Activated CD8-positive, alpha-beta memory T cell treated with anti-CD3 and anti-CD28 coated beads, Interleukin-2, amount 50 U/mL, for 24 hours (primary cell): ENCODE measurements around the gene ZFYVE28.

Experiments used
- DNase-seq: peaks from one replicate; pipeline ENCODE4 v3.0.0-alpha.2; 2020; ENCODE audit errors: extremely low read depth

Gene ZFYVE28

DNA sequence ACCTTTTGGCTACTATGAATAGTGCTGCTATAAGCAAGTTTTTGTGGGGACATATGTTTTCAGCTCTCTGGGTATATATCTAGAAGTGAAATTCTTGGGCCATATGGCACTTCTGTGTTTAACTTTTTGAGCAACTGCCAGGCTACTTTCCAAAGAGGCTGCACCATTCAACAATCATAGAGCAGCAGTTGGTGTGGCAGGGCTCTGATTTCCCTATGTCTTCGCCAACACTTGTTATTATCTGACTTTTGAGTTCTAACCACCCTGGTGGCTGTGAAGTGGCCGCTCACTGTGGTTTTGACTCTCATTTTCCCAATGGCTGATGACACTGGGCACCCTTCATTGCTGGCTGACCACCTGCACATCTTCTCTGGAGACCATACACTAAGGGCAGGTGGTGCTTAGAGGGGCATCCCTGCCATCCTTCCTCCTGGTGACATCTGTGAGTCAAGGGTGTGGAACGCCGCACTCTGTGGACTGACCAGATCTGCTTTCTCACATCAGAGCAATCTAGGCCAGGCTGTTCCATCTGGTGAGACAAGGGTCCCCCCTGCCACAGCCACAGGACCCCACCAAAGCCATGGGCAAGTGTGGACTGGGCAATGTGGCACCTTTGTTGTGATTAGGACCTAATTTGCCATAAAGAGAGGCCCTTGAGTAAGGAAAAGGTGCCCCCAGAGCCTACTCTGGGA is 49.6 kb downstream of the ZFYVE28 start:
- no peak for DNase-seq

DNA sequence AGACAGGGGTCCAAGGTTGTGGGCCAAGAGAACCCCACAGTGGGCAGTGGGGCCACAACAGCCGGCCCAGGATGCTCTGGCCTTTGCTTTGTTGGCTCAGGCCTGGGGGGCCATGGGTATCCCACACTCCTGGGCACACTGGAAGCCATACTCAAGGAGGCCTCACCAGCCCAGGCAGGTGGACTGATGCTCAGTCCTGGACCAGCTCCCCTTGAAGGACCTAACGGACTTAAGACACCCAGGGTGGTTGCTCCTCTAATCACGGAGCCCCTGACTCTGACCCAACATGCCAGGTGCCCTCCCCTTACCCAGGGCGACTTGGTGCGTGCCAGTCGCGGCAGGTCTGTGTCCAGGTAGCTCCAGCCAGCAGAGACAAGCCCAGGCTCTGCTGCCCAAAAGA is 50.8 kb downstream of the ZFYVE28 start:
- DNase-seq: no peak

DNA sequence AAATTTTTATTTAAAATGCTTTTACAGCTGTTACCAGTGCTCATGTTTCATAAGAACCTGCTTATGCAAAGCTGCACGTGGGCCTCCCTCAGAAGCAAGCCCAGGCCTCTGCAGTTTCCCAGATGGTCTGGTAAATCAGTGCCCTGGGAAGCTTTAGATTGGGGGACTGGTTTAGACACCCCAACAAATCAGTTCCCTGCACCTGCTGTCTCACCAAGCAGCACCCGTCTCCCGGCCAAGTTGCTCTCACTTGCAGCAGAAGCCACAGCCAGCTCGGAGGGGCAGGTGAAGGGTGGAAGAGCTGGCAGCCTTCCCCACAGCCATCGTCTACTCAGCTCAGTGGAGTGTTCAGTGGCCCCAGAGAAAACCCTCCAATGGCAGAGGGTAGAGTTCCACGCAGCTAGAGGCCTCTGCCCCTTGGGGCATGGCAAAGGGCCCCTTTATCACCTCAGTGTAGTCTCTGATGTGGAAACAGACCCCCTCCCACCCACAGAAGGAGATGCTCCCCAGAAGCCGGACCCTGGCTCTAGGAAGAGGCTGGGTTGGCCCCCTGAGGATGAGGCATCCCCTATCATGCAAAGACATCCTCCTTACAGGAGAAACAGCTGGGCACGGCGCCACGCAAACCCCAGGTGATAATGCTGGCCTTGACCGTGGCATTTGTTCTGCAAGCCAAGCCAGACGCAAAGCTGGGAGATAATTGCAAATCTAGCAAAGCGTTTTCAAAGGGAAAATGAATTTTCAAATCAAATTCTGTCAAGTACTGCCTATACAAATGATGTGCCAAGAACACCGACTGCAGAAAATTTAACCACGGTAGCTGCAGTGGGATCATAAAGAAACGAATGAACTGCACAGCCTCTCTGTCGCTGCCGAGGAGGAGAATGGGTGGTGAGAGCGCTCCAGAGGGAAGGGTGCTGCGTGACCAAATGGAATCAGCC is 51.9 kb downstream of the ZFYVE28 start:
- DNase-seq: no peak

- DNase-seq: no peak
Measured at GRCh38 chr4:2365913-2366210, 52.6 kb downstream of the ZFYVE28 start.

DNA sequence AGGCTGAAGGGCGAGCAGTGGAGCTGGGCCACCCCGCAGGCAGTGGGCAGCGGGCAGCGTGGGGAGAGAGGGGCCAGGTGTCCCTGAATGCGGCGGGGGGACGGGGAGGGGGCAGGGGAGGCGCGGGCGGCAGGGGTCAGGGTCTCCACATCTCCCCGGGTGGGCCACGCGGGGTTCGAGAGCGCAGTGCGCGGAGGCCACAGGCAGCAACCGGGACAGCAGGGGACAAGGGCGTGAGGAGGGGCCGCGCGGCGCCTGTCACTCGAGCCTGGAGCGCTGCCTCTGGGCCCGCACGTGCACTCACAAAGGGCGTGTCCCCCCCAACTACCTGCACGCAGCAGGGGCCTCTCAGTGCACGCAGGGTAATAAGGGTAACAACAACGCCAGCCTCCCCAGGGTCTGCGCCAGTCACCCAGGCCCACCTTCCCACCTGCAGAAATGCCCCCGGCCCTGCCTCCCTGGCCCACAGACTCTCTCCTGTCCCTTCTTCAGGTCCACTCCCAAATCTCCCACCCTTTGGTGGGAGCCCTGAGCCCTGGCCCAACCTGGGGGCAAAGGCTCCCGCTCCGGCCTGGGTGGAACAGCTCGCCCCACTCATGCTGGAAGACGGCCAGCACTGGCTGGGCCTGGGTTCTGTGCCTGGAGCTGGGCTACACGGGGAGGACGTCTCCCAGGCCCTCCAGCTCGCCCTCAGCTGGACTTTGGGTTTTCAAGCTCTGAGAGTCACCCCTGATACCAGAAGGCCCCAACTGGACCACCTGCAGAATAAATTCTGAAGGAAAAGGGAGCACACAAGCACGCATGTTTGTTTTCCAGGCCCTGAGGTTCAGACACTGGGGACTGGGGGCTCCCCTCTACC is 53.2 kb downstream of the ZFYVE28 start:
- DNase-seq: no peak

- DNase-seq: peak; percentile 9
Measured at GRCh38 chr4:2364654-2365053, 53.8 kb downstream of the ZFYVE28 start.

DNA sequence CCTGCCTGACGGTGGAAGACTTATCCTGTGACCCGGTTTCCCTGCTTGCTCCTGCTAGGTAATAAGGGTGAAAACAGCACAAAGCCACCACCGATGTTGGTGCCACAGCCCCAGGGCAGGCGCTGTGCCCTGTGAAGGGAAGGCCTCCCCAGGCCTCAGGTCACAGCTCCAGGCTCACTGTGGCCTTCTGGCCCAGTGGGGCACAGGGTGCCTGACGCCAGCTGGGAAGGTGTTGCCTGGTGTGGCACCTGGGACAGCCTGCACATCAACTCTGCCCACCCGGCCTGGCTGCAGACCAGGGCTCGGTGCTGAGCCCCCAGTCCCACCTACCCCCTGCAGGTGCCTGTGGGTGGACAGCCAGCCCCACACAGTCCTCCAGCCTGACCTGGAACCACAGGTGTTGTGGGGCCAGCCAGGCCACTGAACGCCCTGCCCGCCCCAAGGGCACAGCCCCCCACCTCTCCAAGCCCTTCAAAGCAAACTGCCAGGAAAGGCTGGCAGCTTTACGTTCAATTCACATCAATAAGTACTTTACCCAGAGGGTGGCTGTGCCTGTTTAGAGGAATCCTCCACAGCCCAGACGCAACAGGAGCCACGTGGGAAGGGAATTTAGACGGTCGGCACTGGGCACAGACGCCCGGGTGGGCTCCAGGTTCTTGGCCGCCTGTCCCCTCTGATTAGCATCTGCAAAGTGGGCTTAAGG is 54.3 kb downstream of the ZFYVE28 start:
- DNase-seq: no peak

- DNase-seq: no peak
Measured at GRCh38 chr4:2363056-2363721, 55.3 kb downstream of the ZFYVE28 start.

GRCh38 chr4:2362266-2363055 is 56.0 kb downstream of the ZFYVE28 start:
- DNase-seq: no peak

DNA sequence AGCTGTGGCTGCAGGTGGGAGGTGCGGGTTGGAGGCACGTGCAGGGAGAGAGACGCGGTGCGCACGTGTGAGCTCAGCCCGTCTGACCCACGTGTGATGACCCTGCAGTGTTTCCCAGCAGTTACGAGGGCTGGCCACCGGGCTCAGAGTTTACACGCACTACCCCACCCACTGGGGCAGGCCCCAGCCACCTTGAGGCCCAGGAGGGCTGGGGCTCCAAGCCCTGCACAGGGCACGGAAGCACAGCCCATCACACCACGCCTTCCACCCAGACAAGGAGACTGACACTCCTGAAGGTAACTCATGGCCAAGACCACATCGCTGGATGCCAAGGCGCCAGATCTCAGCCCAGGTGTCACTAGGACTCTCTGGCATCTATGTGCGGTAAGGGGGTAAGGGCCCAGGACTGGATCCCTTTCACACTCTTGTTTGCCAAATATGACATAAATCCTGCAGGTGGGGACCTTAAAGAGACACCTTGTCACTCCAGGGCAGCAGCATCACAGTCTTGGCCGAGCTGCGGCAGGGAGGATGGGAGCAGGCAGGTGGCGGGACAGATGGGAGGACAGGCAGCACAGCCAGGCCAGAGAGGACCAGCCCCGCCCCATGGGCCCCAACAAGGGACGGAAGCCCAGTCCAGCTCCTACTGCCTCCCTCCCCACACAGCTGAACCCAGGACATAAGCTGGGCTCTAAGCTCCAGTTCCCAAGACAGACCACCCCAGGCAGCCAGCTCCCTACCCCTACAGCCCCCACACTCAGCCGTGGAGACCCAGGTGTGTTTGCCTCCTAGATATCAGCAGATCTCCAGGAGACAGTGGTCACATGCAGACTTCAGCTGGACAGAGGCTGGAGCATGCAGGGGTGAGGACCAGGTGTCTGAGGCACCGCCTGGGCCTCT is 56.8 kb downstream of the ZFYVE28 start:
- DNase-seq: no peak

DNA sequence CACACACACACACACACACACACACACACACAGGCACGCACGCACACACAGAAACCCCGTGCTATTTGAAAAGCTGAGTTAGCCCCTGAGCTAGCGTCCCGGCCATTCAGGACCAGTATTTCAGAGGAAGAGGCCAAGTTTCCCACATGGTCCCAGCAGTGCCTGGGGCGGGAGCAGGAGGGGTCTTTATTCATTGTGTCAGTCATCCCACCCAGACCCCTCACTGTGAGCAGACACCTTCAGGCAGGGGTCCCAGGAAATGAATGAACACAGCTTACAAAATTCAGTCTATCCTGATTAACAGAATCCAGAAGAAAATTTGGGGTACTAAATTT is 58.1 kb downstream of the ZFYVE28 start:
- no peak for DNase-seq

GRCh38 chr4:2359591-2360395 is 58.7 kb downstream of the ZFYVE28 start:
- DNase-seq: no peak

- no peak for DNase-seq
Measured at GRCh38 chr4:2357821-2358745, 60.4 kb downstream of the ZFYVE28 start.

DNA sequence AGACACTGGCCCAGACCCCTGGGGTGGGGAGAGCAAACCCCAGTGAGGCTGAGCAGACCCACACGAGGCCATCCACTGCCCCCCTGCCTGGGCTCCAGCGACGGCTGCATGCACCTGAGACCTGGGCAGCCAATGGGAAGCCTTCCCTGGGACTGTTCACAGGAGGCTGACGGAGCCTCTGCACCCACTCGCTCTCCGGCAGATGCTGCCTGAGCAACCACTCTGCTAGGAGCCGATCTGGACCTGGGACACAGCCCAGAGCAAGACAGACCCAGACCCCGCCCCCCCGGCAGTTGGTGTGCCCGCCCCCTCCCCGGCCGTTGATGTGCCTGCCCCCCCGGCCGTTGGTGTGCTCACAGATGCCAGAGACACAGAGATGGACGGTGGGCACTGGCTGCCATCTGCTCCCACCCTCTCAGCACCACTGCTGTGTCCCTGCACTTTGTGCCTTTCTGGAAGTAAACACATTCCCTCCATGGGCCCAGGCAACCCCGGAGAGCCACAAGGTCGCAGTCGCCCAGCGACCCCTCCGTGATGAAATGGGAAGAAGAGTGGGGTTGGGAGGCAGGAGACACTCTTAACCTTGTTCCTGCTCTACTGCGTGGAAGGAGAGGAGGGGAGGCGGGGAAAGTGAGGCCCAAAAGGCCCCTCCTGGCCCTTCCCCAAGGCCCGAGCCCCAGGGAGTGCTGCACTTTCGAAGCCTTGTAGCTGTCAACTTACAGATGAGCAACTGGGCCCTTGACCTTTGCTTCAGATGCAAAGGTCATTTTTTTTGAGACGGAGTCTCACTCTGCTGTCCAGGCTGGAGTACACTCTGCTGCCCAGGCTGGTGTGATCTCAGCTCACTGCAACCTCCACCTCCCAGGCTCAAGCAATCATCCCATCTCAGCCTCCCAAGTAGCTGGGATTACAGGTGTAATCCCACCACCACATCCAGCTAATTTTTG is 62.0 kb downstream of the ZFYVE28 start:
- no peak for DNase-seq

DNA sequence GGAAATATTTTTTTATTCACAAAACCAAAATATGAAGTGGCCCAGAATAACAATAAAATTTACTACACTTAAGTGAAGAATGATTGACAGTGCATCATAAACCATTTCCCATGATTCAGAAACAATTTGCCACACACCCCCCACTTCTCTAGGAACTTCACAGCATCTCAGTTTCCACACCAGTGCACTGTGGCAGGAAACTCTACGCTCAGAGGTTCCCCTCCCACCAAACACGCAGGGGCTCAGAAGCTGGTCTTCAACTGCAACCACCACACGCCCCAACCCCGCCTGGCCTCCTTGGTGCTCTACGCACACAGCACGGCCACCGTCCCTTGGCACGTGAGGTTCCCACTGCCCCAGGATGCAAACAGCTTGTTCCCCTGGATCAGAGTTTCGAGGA is 63.7 kb downstream of the ZFYVE28 start:
- DNase-seq: no peak

- DNase-seq: no peak
Measured at GRCh38 chr4:2354118-2354517, 64.3 kb downstream of the ZFYVE28 start.
